HepG2 (cell line): ENCODE data around the gene KIZ. TPM values are rescaled to one million over a fixed set of nuclear protein-coding genes. Genes with fewer than 3 reads are reported as not detected.
A peak's percentile ranks its signal among the peaks of the same experiment; 100 is the strongest.

Experiments
- FOXA3 ChIP-seq: IDR thresholded peaks from 2 replicates; pipeline ENCODE4 v1.6.1; 2016; ENCODE audit warnings: missing genetic modification reagents, missing compliant biosample characterization
- FOXJ3 ChIP-seq: sonication (generic); formaldehyde crosslinking; IDR thresholded peaks from 2 replicates; pipeline ENCODE4 v1.4.0; 2020; ENCODE audit warnings: missing genetic modification reagents, mild to moderate bottlenecking, borderline replicate concordance
- FOXP4 ChIP-seq: sonication (generic); formaldehyde crosslinking; IDR thresholded peaks from 2 replicates; pipeline ENCODE4 v1.4.0; 2020; ENCODE audit warnings: missing genetic modification reagents
- HDAC6 ChIP-seq: fragments of 200-600 bp; sonication (generic); IDR thresholded peaks from 2 replicates; pipeline ENCODE4 v1.7.0; 2017; ENCODE audit warnings: mild to moderate bottlenecking, antibody characterized with exemption, low read length, low read depth
- HES4 ChIP-seq: sonication (generic); formaldehyde crosslinking; IDR thresholded peaks from 2 replicates; pipeline ENCODE4 v1.9.0; 2021; ENCODE audit warnings: mild to moderate bottlenecking, missing genetic modification reagents, borderline replicate concordance
- SIN3A ChIP-seq: IDR thresholded peaks from 2 replicates; pipeline ENCODE4 v1.6.1; 2011; ENCODE audit warnings: low read depth, mild to moderate bottlenecking, control low read depth, low read length, borderline replicate concordance
- SNAPC5 ChIP-seq: sonication (generic); formaldehyde crosslinking; IDR thresholded peaks from 2 replicates; pipeline ENCODE4 v1.8.1; 2023; ENCODE audit warnings: mild to moderate bottlenecking, missing genetic modification reagents, borderline replicate concordance
- THAP9 ChIP-seq: sonication (generic); formaldehyde crosslinking; IDR thresholded peaks from 2 replicates; pipeline ENCODE4; 2020; ENCODE audit warnings: missing genetic modification reagents, mild to moderate bottlenecking, borderline replicate concordance
- ZBTB42 ChIP-seq: sonication (generic); formaldehyde crosslinking; IDR thresholded peaks from 2 replicates; pipeline ENCODE4 v1.5.0; 2020; ENCODE audit warnings: mild to moderate bottlenecking, missing genetic modification reagents
- ZMAT3 ChIP-seq: sonication (generic); formaldehyde crosslinking; conservative IDR thresholded peaks from 2 replicates; pipeline ENCODE4 v1.7.0; 2021; ENCODE audit warnings: missing genetic modification reagents
- ZNF296 ChIP-seq: sonication (generic); formaldehyde crosslinking; conservative IDR thresholded peaks from 2 replicates; pipeline ENCODE4 v1.5.0; 2020; ENCODE audit warnings: mild to moderate bottlenecking, missing genetic modification reagents
- ZNF318 ChIP-seq: sonication (generic); formaldehyde crosslinking; IDR thresholded peaks from 2 replicates; pipeline ENCODE4 v1.4.0; 2020; ENCODE audit warnings: mild to moderate bottlenecking, missing genetic modification reagents
- ZNF510 ChIP-seq: sonication (generic); formaldehyde crosslinking; IDR thresholded peaks from 2 replicates; pipeline ENCODE4 v1.4.0; 2020; ENCODE audit warnings: low read depth, mild to moderate bottlenecking, missing genetic modification reagents
- ZNF713 ChIP-seq: sonication (generic); formaldehyde crosslinking; IDR thresholded peaks from 2 replicates; pipeline ENCODE4 v1.4.0; 2020; ENCODE audit warnings: mild to moderate bottlenecking, missing genetic modification reagents
- polyA plus RNA-seq, 8 experiments: library from polyadenylated mRNA; depleted of rRNA in 3 of 8; stranded (reverse) in 7 of 8; unstranded in 1 of 8; fragments of >200 nt; fragmentation: Illumina TruSeq in 4 of 8; extraction: Trizol in 4 of 8; gene quantifications; 2 replicates each; pipeline versions ENCODE4 v1.2.1 to v1.2.3, GENCODE V29; 2011 to 2016; ENCODE audit warnings: low read depth in 4 of 8, missing spikeins in 1 of 8, mixed read lengths in 1 of 8; ENCODE audit not compliant: insufficient read depth in 1 of 8
- total RNA-seq, 5 experiments: library from RNA; depleted of rRNA; stranded (reverse); fragments of >200 nt; fragmentation: Illumina TruSeq; extraction: Trizol; gene quantifications; 2 replicates each; pipeline ENCODE4 v1.2.3, GENCODE V29; 2016; ENCODE audit warnings: low read depth in 1 of 5

KIZ gene
- total and polyA plus RNA-seq, 2 of the 13 experiments (the other 11 are each of a cell fraction or from before 2014, with no cell fraction given): 46.3 to 114 TPM

GRCh38 chr20:21134883-21135493, 9.1 kb downstream of the KIZ start (continued):
- TF ChIP-seq SNAPC5 (CRISPR knock-in tag) (no peak), ZNF318 (no peak; the same call in 1 of the 2 replicates), HES4 (no peak), SIN3A (no peak; the same call in 1 of the 2 replicates), ZMAT3 (CRISPR knock-in tag) (peak; percentile 57; the same call in 1 of the 2 replicates), FOXP4 (CRISPR knock-in tag) (peak; percentile 97), ZNF713 (CRISPR knock-in tag) (no peak), ZBTB42 (CRISPR knock-in tag) (no peak), ZNF296 (CRISPR knock-in tag) (no peak), FOXA3 (CRISPR knock-in tag) (peak; percentile 100), FOXJ3 (CRISPR knock-in tag) (peak; percentile 96), HDAC6 (0 out of 2 replicates have a peak, but pooled peaks have one; percentile 62), ZNF510 (0 out of 2 replicates have a peak, but pooled peaks have one; percentile 69), THAP9 (no peak)
